Activated CD4-positive, alpha-beta T cell treated with anti-CD3 and anti-CD28 coated beads, Interleukin-2, amount 50 U/mL, for 24 hours (primary cell): ENCODE results near the gene BAAT.
"Not testable (repeated sequence)": the region's sequence is repeated elsewhere in the genome, so short reads cannot be mapped to it uniquely, and the experiment has no call there.

ENCODE experiments used
- DNase-seq, 2 donors: peaks; one replicate each; pipeline ENCODE4 v3.0.0-alpha.2; 2020; ENCODE audit warnings: low read depth in 1 of 2, low spot score in 1 of 2

Gene BAAT

DNA sequence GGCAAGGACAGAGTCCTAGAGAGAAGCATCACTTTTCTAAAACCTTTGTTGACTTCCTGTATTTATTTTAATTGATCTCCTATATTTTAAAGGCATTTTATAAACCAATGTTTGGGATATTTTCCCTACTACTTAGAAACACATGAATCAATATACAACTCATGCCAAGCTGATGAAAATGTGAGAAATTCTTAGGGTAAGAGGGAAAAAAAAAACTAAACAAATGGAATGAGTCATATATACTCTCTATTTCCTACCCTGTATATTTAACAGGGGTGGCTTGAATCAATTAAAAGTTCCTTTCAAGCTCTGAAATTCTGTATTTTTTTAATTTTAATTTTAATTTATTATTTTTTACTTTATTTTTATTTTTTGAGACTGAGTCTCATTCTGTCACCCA, 19.6 kb downstream of the BAAT start:
- DNase-seq = no peak

DNA sequence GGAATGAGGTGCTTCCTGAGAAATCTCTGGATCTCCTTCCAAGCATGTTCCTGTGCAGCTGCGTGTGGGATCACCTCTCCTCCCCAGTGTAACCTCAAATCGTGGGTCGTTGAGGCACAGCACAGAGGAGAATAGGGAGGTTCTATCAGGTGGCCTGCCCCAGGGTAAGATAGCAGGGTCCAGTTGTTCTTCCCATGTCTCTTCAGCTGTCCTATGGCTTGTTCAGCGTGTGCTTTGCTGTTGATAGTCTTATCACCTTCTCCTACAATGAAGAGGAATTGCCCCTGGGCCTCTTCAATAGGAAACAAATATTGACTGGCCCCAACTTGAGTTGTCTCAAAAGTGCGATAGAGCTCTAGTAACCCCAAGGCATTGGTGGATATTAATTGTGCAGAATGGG, 22.4 kb downstream of the BAAT start:
- no peak for DNase-seq

DNA sequence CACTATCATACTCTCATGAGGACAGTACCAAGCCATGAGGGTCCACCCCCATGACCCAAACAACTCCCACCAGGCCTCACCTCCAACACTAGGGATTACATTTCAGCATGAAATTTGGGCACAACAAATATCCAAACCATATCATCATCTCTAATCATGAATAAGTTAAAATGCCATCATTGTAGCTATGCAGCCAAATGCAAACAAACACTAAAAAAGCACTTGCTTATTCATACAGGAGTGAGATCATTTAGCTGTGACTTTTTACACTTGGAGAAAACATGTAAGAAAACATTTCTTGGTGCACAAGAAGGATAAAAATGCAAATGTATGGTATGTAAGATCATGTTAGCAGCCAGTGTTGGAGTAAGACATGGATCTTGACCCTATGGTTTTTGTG, 24.2 kb downstream of the BAAT start:
- no peak for DNase-seq

GRCh38 chr9:101359679-101360078, 25.1 kb downstream of the BAAT start:
- no peak for DNase-seq

GRCh38 chr9:101356619-101357018, 28.2 kb downstream of the BAAT start:
- DNase-seq = no peak

DNA sequence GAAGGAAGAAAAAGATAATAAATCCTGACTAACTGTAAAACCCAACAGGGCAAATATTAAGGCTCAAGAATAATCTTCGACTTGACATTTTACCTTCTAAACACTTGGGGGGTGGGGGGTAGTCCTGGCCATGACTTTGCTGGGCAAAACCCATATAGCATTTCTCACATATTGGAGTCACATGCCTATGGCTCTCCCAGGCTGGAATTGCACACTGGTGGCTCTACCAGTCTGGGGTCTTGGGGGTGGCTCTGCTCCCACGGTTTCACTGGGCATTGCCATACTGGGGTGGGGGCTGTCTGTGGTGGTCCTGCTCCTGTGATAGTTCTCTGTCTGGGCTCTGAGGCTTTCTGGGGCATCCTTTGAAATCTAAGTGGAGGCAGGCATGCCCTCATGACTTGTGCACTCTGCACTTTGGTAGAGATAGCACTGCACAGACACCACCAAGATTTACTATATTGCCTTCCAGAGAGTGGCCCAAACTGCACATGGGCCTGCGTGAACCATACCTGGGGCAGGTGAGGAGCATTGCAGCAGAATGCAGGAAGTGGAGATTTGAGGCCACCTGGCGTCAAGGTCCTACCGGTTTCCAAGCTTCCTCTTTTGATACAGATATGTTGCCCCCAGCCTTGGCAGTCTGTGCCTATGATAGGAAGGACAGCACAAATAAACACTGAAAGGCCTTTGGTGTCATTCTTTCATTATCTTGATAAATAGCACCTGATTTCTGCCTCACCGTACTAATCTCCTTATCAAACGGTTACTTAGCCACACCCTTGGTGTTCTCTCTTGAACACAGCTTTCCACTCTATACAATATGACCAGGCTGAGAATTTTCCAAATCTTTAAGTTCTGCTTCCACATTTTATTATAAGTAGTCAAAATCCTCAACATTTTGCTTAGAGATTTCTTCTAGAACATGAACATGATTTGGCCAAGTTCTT, 29.8 kb downstream of the BAAT start:
- DNase-seq = no peak

- no peak for DNase-seq
Observed at GRCh38 chr9:101354143-101354764, 30.6 kb downstream of the BAAT start.

- no peak for DNase-seq
Observed at GRCh38 chr9:101353683-101354082, 31.1 kb downstream of the BAAT start.

DNA sequence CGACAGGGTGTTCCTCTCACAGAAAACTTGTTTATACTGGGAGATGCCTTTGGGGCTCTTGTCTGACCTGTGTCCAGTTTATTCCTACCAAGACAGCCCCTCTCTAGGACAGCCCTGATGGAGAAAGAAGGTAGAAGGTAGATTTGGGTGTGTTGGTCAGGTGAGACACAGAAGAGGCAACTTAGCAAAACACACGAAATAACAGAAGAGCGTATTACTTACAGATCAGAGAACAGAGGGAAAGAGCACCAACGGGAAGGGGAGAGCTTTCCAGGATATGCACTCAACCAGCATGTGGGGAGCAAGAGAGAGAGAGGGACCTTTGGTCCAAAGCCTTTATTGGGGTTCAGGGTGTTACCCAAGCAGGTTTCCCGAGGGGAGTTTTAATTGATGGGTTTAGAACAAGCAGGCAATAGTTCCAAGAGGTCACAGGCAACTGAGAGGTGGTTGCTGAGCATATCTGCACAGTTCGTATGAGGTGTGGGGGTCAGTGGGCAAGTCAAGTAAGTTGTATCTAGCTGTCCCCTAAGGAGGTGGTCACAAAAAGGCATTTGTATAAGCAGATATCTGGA, 31.8 kb downstream of the BAAT start:
- DNase-seq = no peak

DNA sequence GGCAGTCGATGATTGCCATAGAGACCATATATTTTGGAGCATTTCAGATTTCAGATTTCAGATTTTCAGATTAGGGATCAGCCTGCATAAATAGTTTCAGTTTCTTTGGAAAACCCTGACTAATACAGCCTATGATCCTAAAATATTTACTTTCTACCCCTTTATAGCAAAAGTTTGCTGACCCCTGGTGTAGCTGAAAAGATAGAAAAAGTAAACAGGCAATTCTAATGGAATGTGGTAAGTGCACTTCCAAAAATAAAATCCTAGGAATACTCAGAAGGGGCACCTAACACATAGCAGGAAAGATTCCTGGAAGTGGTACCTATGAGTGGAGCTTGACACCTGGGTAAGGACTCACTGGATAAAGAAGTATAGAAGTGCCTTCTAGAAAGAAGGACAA, 34.5 kb downstream of the BAAT start:
- DNase-seq = no peak

- no peak for DNase-seq
Observed at GRCh38 chr9:101342595-101342994, 42.2 kb downstream of the BAAT start.

DNA sequence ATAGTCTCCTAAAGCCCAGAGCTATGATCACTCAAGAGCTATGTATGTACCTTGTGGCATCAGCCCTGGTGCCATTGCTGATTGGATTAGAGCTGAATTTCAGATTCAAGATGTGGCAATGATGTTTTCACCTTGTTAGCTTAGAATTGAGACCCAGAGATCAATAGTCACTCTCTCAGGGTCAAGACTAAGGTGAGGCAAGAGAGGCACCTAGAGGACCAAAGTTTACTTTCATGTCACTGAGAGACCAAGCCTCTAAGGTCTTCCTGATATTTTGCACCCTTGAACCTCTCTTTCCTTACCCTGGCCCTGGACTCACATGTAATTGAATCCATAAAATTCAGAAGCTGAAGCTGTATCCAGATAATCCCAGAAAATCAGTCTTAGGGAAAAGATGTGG, 42.8 kb downstream of the BAAT start:
- DNase-seq = no peak

- no peak for DNase-seq
Observed at GRCh38 chr9:101337237-101337636, 47.6 kb downstream of the BAAT start.

- no peak for DNase-seq
Observed at GRCh38 chr9:101336091-101336490, 48.7 kb downstream of the BAAT start.

- DNase-seq = no peak
Observed at GRCh38 chr9:101333926-101334702, 50.7 kb downstream of the BAAT start.

GRCh38 chr9:101333490-101333889, 51.3 kb downstream of the BAAT start:
- DNase-seq = no peak

DNA sequence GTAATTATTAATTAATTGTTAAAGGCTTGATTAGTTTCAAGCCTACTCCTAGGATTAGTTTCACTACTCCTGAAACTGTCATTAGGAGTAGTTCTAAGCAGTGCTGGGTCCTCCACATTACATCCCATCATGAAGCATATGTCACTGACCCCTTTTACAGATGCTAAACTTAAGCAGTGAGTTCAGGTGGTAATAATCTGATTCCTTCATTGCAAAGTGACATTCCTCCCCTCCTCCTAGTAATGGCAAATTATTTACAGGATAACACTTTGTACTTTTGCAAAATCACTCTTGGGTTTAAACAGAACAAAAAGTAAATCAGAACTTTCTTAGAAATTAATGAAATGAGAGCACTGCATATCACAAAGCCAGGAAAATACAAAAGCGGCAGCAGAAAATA, 52.4 kb downstream of the BAAT start:
- no peak for DNase-seq

GRCh38 chr9:101327422-101327909, 57.3 kb downstream of the BAAT start:
- DNase-seq = not testable (repeated sequence)

DNA sequence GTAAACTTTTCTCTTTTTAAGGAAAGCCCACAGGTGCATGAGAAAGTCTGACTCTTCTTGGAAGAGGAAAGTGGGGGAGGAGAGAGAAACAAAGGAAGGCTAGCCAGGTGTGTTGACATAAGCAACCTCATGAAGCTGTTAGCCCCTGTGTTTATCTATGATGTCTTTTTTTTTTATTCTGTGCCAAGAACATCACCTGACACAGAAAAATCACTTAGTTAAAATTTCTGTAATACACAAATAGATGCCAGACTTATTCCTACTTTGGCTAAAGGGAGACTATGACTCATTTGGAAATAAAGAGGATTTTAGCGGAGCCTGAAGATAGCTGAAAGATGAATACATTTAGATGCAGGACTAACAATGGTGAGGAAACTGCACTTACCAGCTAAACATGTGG, 58.3 kb downstream of the BAAT start:
- no peak for DNase-seq

GRCh38 chr9:101326035-101326434, 58.8 kb downstream of the BAAT start:
- no peak for DNase-seq

- no peak for DNase-seq
Observed at GRCh38 chr9:101325053-101325452, 59.8 kb downstream of the BAAT start.
